Spinal cord (tissue), 10 donors: ENCODE results near the gene OR10A7. TPM values are rescaled to one million over a fixed set of nuclear protein-coding genes. Genes with fewer than 3 reads are reported as not detected.

Experiments
- DNase-seq, 6 donors: peaks; one replicate each; pipeline versions ENCODE4 v3.0.0 to v3.0.0-alpha.2; 2013 to 2015; ENCODE audit warnings: low spot score in 6 of 6, low read depth in 4 of 6
- H3K27ac ChIP-seq: one replicate; pipeline ENCODE4 v1.5.1; 2013; ENCODE audit warnings: low read depth, low read length, control low read depth
- H3K27me3 ChIP-seq: one replicate; pipeline ENCODE4 v1.6.1; 2013; ENCODE audit warnings: low read length; ENCODE audit not compliant: control insufficient read depth, insufficient read depth
- H3K36me3 ChIP-seq: one replicate; pipeline ENCODE4 v1.6.1; 2013; ENCODE audit warnings: low read length; ENCODE audit not compliant: control insufficient read depth, insufficient read depth
- H3K4me1 ChIP-seq: one replicate; pipeline ENCODE4 v1.6.1; 2013; ENCODE audit warnings: low read length; ENCODE audit not compliant: control insufficient read depth, insufficient read depth
- H3K4me3 ChIP-seq: one replicate; pipeline ENCODE4 v1.5.1; 2013; ENCODE audit warnings: low read depth, low read length, control low read depth
- H3K9me3 ChIP-seq: one replicate; pipeline ENCODE4 v1.6.1; 2013; ENCODE audit warnings: low read length; ENCODE audit not compliant: control insufficient read depth, insufficient read depth
- WGBS: methylation state at CpG from one replicate; pipeline ENCODE4 v1.1.5; 2013; ENCODE audit warnings: missing lambda C conversion rate; ENCODE audit not compliant: insufficient coverage; 5-methylcytosine and 5-hydroxymethylcytosine counted together
- polyA plus RNA-seq, 2 donors: library from polyadenylated mRNA; unstranded; fragments of 120-200 nt; gene quantifications; one replicate each; pipeline ENCODE4 v1.2.1, GENCODE V29; 2013; ENCODE audit not compliant: insufficient read length in 2 of 2
- total RNA-seq, 2 donors: library from RNA; depleted of rRNA in 1 of 2; stranded (reverse); fragments of 120-200 nt in 1 of 2; fragments of >200 nt in 1 of 2; gene quantifications; one replicate each; pipeline versions ENCODE4 v1.2.3 to v1.2.4, GENCODE V29; 2013 to 2014
- donor health status: healthy.

OR10A7 gene
- total and polyA plus RNA-seq, 4 donors: not detected

GRCh38 chr12:55244309-55244708, 23.5 kb downstream of the OR10A7 start, which contains the start of gene OR6C74:
OR6C74 (plus strand) TSS chr12:55244609; CDS start chr12:55247288, 2,679 bp downstream.
- Histone ChIP-seq H3K27ac (no peak within 1 kb of the TSS), H3K36me3 (no peaks in the 10 kb centered on the region), H3K4me1 (no peaks in the 10 kb centered on the region), H3K4me3 (no peak within 1 kb of the TSS), H3K9me3 (no peaks in the 10 kb centered on the region), H3K27me3 (no peaks in the 10 kb centered on the region)
- no peak for DNase-seq
- no CpG with 5 or more reads among the region's 3 CpGs for WGBS

DNA sequence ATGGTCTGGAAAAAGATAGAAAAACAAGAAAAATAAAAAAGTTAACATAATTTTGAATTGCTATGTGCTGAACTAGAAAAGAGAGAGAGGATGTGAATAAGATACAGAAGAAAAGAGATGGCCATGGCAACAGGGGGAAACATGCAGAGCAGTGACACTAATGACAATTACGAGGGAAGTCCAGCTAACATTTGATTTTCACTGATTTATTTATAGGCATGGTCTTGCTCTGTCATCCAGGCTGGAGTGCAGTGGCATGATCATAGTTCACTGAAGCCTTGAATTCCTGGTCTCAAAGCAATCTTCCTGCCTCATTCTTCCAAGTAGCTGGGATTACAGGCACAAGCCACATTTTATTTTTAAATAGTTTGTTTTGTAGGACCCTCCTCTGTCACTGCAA, 25.3 kb downstream of the OR10A7 start:
- no peaks in the 10 kb centered on the region for H3K36me3 ChIP-seq
- no peaks in the 10 kb centered on the region for H3K27me3 ChIP-seq
- no CpG with 5 or more reads among the region's 1 CpG for WGBS
- no peaks in the 10 kb centered on the region for H3K4me1 ChIP-seq
- DNase-seq: no peak
- H3K27ac ChIP-seq: no peak overlapping the region
- H3K9me3 ChIP-seq: no peaks in the 10 kb centered on the region
- no peak overlapping the region for H3K4me3 ChIP-seq

DNA sequence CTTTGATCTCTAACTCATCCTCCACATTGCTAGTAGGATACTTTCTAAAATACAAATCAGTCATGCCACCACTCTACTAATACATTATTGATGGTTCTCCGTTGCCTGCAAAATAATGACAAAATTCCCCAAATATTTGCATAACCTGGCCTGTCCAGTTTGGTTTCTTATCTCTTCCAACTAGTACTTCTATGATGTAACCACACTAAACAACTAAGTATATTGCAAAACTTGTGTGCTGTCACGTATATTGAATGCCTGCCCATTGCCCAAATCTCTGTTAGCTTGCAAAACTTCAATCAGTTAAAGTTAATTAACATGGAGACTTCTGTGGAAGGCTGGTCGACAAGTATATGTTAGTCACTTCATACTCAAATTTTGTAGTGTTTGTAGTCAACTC, 30.1 kb downstream of the OR10A7 start:
- H3K9me3 ChIP-seq: no peaks in the 10 kb centered on the region
- DNase-seq: no peak
- 100% methylated on average over 1 of the region's 3 CpGs for WGBS

DNA sequence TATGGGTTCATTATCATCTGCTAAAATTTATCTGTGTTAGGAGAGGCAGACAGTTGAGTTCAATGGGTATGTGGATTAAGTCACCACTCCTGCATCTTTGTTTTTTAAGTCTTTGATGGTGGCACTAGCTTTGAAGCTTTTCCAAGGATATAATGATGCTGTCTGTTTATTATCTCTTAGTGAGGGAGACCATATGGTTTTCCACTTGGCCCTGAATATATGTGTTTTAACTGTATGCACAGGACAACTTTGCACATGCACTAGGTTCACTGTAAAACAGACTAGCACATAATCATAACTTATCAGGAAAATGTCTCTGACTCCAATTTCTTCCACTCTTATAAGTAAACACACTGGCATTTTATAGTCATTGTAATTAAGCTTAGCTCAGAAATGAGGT, 32.5 kb downstream of the OR10A7 start:
- H3K27ac ChIP-seq: no peak overlapping the region
- no peaks in the 10 kb centered on the region for H3K4me1 ChIP-seq
- no peak for DNase-seq
- H3K36me3 ChIP-seq: no peaks in the 10 kb centered on the region
- no peaks in the 10 kb centered on the region for H3K27me3 ChIP-seq
- H3K4me3 ChIP-seq: no peak overlapping the region
- no peaks in the 10 kb centered on the region for H3K9me3 ChIP-seq

More for the DNA sequence above, 30.1 kb downstream of the OR10A7 start:
- no peak overlapping the region for H3K4me3 ChIP-seq
- no peak overlapping the region for H3K27ac ChIP-seq
- no peaks in the 10 kb centered on the region for H3K27me3 ChIP-seq
- H3K4me1 ChIP-seq: no peaks in the 10 kb centered on the region
- no peaks in the 10 kb centered on the region for H3K36me3 ChIP-seq

DNA sequence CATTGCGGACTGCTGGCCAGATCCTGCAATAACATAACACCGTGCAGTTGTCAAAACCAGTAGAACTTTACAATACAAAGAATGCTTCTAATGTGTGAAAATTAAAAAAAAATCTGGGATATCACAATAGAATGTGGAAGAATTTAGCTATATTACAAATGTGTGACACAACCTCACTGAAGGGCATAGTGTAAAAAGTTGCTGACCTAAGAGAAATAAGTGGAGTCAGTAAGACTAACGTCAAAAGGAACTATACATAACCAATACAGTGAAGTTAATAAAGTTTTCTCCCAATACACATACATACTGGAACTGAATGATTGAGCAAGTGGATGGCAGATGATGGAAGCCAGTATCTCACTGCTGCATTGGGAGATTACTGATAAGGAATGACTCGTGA, 36.0 kb downstream of the OR10A7 start:
- Histone ChIP-seq H3K4me3 (no peak overlapping the region), H3K4me1 (no peaks in the 10 kb centered on the region), H3K27ac (no peak overlapping the region), H3K27me3 (no peaks in the 10 kb centered on the region), H3K9me3 (no peaks in the 10 kb centered on the region), H3K36me3 (no peaks in the 10 kb centered on the region)
- WGBS: no CpG with 5 or more reads among the region's 4 CpGs
- no peak for DNase-seq

- no peak for DNase-seq
- Histone ChIP-seq H3K4me3 (no peak overlapping the region), H3K4me1 (no peaks in the 10 kb centered on the region), H3K27me3 (no peaks in the 10 kb centered on the region), H3K9me3 (no peaks in the 10 kb centered on the region), H3K36me3 (no peaks in the 10 kb centered on the region), H3K27ac (no peak overlapping the region)
- WGBS: 80% methylated on average over 1 of the region's 2 CpGs
These were observed 37.5 kb downstream of the OR10A7 start for GRCh38 chr12:55258303-55258702.

Other genes with a start within 250 kb of the OR10A7 start
- under 1 TPM; 0.44 to 0.69 TPM for gene TESPA1, start 236.3 kb upstream of the OR10A7 start, total RNA-seq
- gene TESPA1, start 236.3 kb upstream of the OR10A7 start, polyA plus RNA-seq: under 1 TPM; 0.08 to 0.27 TPM
- gene NEUROD4, start 201.1 kb upstream of the OR10A7 start, total RNA-seq: 1 to 10 TPM in 1 of 2 donors, under 1 TPM in 1; 0.50 to 1.3 TPM
- gene NEUROD4, start 201.1 kb upstream of the OR10A7 start, polyA plus RNA-seq: 1 to 10 TPM; 1.0 to 1.1 TPM
- not detected for gene OR9K2, start 94.6 kb upstream of the OR10A7 start, total RNA-seq
- not detected for gene OR9K2, start 94.6 kb upstream of the OR10A7 start, polyA plus RNA-seq
- not detected for gene OR6C74, start 23.6 kb downstream of the OR10A7 start, total RNA-seq
- not detected for gene OR6C74, start 23.6 kb downstream of the OR10A7 start, polyA plus RNA-seq
- not detected for gene OR6C6, start 75.5 kb downstream of the OR10A7 start, total RNA-seq
- gene OR6C6, start 75.5 kb downstream of the OR10A7 start, polyA plus RNA-seq: under 1 TPM in 1 of 2 donors, not detected in 1; 0.17 TPM
- gene OR6C1, start 93.3 kb downstream of the OR10A7 start, total RNA-seq: not detected
- gene OR6C1, start 93.3 kb downstream of the OR10A7 start, polyA plus RNA-seq: not detected
- not detected for gene OR6C3, start 109.7 kb downstream of the OR10A7 start, total RNA-seq
- not detected for gene OR6C3, start 109.7 kb downstream of the OR10A7 start, polyA plus RNA-seq
- not detected for gene OR6C75, start 141.9 kb downstream of the OR10A7 start, total RNA-seq
- gene OR6C75, start 141.9 kb downstream of the OR10A7 start, polyA plus RNA-seq: under 1 TPM in 1 of 2 donors, not detected in 1; 0.11 TPM
- gene OR6C65, start 179.5 kb downstream of the OR10A7 start, total RNA-seq: not detected
- not detected for gene OR6C65, start 179.5 kb downstream of the OR10A7 start, polyA plus RNA-seq
- not detected for gene OR6C76, start 205.2 kb downstream of the OR10A7 start, total RNA-seq
- gene OR6C76, start 205.2 kb downstream of the OR10A7 start, polyA plus RNA-seq: not detected
- not detected for gene OR6C2, start 223.1 kb downstream of the OR10A7 start, total RNA-seq
- not detected for gene OR6C2, start 223.1 kb downstream of the OR10A7 start, polyA plus RNA-seq
- not detected for gene OR6C70, start 249.1 kb downstream of the OR10A7 start, total RNA-seq
- not detected for gene OR6C70, start 249.1 kb downstream of the OR10A7 start, polyA plus RNA-seq